HepG2 (cell line): ENCODE data around the gene SYCE1L. TPM values are rescaled to one million over a fixed set of nuclear protein-coding genes. Genes with fewer than 3 reads are reported as not detected.

ENCODE experiments used
- FLYWCH1 ChIP-seq: sonication (generic); formaldehyde crosslinking; IDR thresholded peaks from 2 replicates; pipeline ENCODE4 v1.8.1; 2023; ENCODE audit warnings: mild to moderate bottlenecking, missing genetic modification reagents
- FOXK2 ChIP-seq: fragments of 450-650 bp; IDR thresholded peaks from 2 replicates; pipeline ENCODE4 v1.6.1; 2016
- KAT2B ChIP-seq: fragments of 150-350 bp; IDR thresholded peaks from 2 replicates; pipeline ENCODE4 v1.6.1; 2014; ENCODE audit warnings: low read depth, low read length, borderline replicate concordance
- KAT8 ChIP-seq: IDR thresholded peaks from 2 replicates; pipeline ENCODE4 v1.6.1; 2016; ENCODE audit warnings: missing genetic modification reagents, missing compliant biosample characterization
- MXD4 ChIP-seq: IDR thresholded peaks from 2 replicates; pipeline ENCODE4 v1.6.1; 2016; ENCODE audit warnings: mild to moderate bottlenecking, missing biosample characterization, missing genetic modification reagents
- NFYB ChIP-seq: sonication (generic); formaldehyde crosslinking; IDR thresholded peaks from 2 replicates; pipeline ENCODE4 v1.4.0; 2020; ENCODE audit warnings: missing genetic modification reagents
- POGZ ChIP-seq: sonication (generic); formaldehyde crosslinking; IDR thresholded peaks from 2 replicates; pipeline ENCODE4 v1.4.0; 2020; ENCODE audit warnings: mild to moderate bottlenecking, missing genetic modification reagents
- SP5 ChIP-seq: IDR thresholded peaks from 2 replicates; pipeline ENCODE4 v1.6.1; 2016; ENCODE audit warnings: low read depth, borderline replicate concordance
- U2AF1 ChIP-seq: fragments of 200-400 bp; formaldehyde crosslinking; optimal IDR thresholded peaks from 2 replicates; pipeline ENCODE3; 2017; ENCODE audit warnings: mild to moderate bottlenecking, low read depth, low read length
- XBP1 ChIP-seq: sonication (generic); formaldehyde crosslinking; IDR thresholded peaks from 2 replicates; pipeline ENCODE4 v1.5.0; 2020; ENCODE audit warnings: missing genetic modification reagents
- ZMYM4 ChIP-seq: sonication (generic); formaldehyde crosslinking; IDR thresholded peaks from 2 replicates; pipeline ENCODE4 v1.8.1; 2023; ENCODE audit warnings: mild to moderate bottlenecking, missing genetic modification reagents
- ZNF263 ChIP-seq: sonication (generic); formaldehyde crosslinking; IDR thresholded peaks from 2 replicates; pipeline ENCODE4 v1.4.0; 2020; ENCODE audit warnings: missing genetic modification reagents
- ZNF292 ChIP-seq: sonication (generic); formaldehyde crosslinking; IDR thresholded peaks from 2 replicates; pipeline ENCODE4 v1.8.1; 2022; ENCODE audit warnings: mild to moderate bottlenecking, low read depth, missing genetic modification reagents, borderline replicate concordance
- ZNF33A ChIP-seq: sonication (generic); formaldehyde crosslinking; IDR thresholded peaks from 2 replicates; pipeline ENCODE4 v1.5.1; 2020; ENCODE audit warnings: missing genetic modification reagents, mild to moderate bottlenecking, moderate library complexity, borderline replicate concordance
- ZNF557 ChIP-seq: sonication (generic); formaldehyde crosslinking; IDR thresholded peaks from 2 replicates; pipeline ENCODE4 v1.4.0; 2020; ENCODE audit warnings: missing genetic modification reagents
- ZNF816 ChIP-seq: sonication (generic); formaldehyde crosslinking; IDR thresholded peaks from 2 replicates; pipeline ENCODE4 v1.8.0; 2022; ENCODE audit warnings: missing genetic modification reagents, mild to moderate bottlenecking, borderline replicate concordance
- polyA plus RNA-seq, 8 experiments: library from polyadenylated mRNA; depleted of rRNA in 3 of 8; stranded (reverse) in 7 of 8; unstranded in 1 of 8; fragments of >200 nt; fragmentation: Illumina TruSeq in 4 of 8; extraction: Trizol in 4 of 8; gene quantifications; 2 replicates each; pipeline versions ENCODE4 v1.2.1 to v1.2.3, GENCODE V29; 2011 to 2016; ENCODE audit warnings: low read depth in 4 of 8, missing spikeins in 1 of 8, mixed read lengths in 1 of 8; ENCODE audit not compliant: insufficient read depth in 1 of 8
- total RNA-seq, 5 experiments: library from RNA; depleted of rRNA; stranded (reverse); fragments of >200 nt; fragmentation: Illumina TruSeq; extraction: Trizol; gene quantifications; 2 replicates each; pipeline ENCODE4 v1.2.3, GENCODE V29; 2016; ENCODE audit warnings: low read depth in 1 of 5
- TF ChIP-seq, protein P1 (sequence below): sonication (generic); formaldehyde crosslinking; IDR thresholded peaks from 2 replicates; pipeline ENCODE4 v1.8.0; 2022; ENCODE audit warnings: mild to moderate bottlenecking, missing genetic modification reagents
- TF ChIP-seq, protein P2 (sequence below): sonication (generic); formaldehyde crosslinking; IDR thresholded peaks from 2 replicates; pipeline ENCODE4 v1.5.0; 2020; ENCODE audit warnings: missing genetic modification reagents
- TF ChIP-seq, protein P3 (sequence below): sonication (generic); formaldehyde crosslinking; IDR thresholded peaks from 2 replicates; pipeline ENCODE4 v1.5.1; 2020; ENCODE audit warnings: mild to moderate bottlenecking, moderate library complexity, missing genetic modification reagents
- TF ChIP-seq, protein P4 (sequence below): sonication (generic); formaldehyde crosslinking; IDR thresholded peaks from 2 replicates; pipeline ENCODE4 v1.8.0; 2022; ENCODE audit warnings: low read depth, missing genetic modification reagents
- TF ChIP-seq, protein P5 (sequence below): IDR thresholded peaks from 2 replicates; pipeline ENCODE4 v1.6.1; 2016; ENCODE audit warnings: mild to moderate bottlenecking, missing biosample characterization, missing genetic modification reagents
- TF ChIP-seq, protein P6 (sequence below): sonication (generic); formaldehyde crosslinking; IDR thresholded peaks from 2 replicates; pipeline ENCODE4 v1.9.0; 2022; ENCODE audit warnings: low read depth, missing genetic modification reagents

Gene SYCE1L
- total and polyA plus RNA-seq, 2 of the 13 experiments (the other 11 are each of a cell fraction or from before 2014, with no cell fraction given) = 0.22 TPM; not detected in 1

DNA sequence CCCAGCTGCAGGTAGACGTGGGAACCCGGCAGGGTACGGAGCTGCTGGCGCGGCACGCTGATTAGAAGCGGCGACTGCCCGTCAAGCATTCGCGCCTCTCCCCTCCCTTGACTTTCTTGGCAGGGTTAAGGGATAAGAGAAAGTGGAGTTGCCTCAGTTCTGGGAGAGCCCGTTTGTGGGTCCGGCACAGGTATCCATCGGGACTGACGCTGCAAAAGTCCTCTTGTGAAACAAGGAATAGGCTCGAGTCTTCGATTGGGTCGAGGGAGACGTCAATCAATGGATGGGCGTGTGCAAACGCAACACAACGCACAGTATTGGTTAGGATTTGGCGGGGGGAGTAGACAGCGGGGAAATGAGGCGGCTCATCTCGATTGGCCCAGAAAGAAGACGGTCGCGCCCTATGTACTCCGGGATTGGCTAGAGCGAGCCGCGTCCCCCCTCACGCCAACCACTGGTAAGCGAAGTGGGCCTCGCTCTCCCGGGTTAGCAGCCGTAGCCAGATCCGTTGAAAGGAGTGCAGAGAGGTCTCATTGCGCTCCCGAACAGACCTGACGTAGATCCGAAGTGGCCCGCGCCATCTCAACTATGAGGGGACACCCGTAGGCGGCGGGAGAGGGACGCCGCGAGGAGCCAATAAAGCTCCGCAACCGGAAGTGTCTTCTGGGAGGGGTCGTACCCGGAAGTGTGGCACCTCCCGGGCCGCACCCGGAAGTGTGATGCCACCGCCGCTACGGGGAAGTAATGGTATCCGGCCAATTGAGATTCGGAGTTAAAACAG is 8.5 kb upstream of the SYCE1L start, which contains the start of gene MON1B (continued):
- TF ChIP-seq, protein P1, sequence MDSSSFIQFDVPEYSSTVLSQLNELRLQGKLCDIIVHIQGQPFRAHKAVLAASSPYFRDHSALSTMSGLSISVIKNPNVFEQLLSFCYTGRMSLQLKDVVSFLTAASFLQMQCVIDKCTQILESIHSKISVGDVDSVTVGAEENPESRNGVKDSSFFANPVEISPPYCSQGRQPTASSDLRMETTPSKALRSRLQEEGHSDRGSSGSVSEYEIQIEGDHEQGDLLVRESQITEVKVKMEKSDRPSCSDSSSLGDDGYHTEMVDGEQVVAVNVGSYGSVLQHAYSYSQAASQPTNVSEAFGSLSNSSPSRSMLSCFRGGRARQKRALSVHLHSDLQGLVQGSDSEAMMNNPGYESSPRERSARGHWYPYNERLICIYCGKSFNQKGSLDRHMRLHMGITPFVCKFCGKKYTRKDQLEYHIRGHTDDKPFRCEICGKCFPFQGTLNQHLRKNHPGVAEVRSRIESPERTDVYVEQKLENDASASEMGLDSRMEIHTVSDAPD (CRISPR knock-in tag) = peak; percentile 24; the same call in 1 of the 2 replicates
- TF ChIP-seq ZNF263 (CRISPR knock-in tag) (no peak; the same call in 1 of the 2 replicates), FOXK2 (peak; percentile 75; the same call in 1 of the 2 replicates), ZNF292 (CRISPR knock-in tag) (no peak), KAT2B (peak; percentile 43; the same call in 1 of the 2 replicates), FLYWCH1 (CRISPR knock-in tag) (no peak), ZNF557 (CRISPR knock-in tag) (peak; percentile 64; the same call in 1 of the 2 replicates), NFYB (CRISPR knock-in tag) (peak; percentile 97), U2AF1 (peak; percentile 77), MXD4 (CRISPR knock-in tag) (peak; percentile 33; the same call in 1 of the 2 replicates), XBP1 (CRISPR knock-in tag) (no peak), POGZ (CRISPR knock-in tag) (peak; percentile 84), KAT8 (peak; percentile 98), ZNF33A (no peak), SP5 (CRISPR knock-in tag) (no peak), ZMYM4 (CRISPR knock-in tag) (peak; percentile 87), ZNF816 (CRISPR knock-in tag) (peak; percentile 79; the same call in 1 of the 2 replicates)
- TF ChIP-seq, protein P2, sequence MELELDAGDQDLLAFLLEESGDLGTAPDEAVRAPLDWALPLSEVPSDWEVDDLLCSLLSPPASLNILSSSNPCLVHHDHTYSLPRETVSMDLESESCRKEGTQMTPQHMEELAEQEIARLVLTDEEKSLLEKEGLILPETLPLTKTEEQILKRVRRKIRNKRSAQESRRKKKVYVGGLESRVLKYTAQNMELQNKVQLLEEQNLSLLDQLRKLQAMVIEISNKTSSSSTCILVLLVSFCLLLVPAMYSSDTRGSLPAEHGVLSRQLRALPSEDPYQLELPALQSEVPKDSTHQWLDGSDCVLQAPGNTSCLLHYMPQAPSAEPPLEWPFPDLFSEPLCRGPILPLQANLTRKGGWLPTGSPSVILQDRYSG (CRISPR knock-in tag) = peak; percentile 83; the same call in 1 of the 2 replicates
- TF ChIP-seq, protein P3, sequence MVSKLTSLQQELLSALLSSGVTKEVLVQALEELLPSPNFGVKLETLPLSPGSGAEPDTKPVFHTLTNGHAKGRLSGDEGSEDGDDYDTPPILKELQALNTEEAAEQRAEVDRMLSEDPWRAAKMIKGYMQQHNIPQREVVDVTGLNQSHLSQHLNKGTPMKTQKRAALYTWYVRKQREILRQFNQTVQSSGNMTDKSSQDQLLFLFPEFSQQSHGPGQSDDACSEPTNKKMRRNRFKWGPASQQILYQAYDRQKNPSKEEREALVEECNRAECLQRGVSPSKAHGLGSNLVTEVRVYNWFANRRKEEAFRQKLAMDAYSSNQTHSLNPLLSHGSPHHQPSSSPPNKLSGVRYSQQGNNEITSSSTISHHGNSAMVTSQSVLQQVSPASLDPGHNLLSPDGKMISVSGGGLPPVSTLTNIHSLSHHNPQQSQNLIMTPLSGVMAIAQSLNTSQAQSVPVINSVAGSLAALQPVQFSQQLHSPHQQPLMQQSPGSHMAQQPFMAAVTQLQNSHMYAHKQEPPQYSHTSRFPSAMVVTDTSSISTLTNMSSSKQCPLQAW (CRISPR knock-in tag) = peak; percentile 73
- TF ChIP-seq, protein P4, sequence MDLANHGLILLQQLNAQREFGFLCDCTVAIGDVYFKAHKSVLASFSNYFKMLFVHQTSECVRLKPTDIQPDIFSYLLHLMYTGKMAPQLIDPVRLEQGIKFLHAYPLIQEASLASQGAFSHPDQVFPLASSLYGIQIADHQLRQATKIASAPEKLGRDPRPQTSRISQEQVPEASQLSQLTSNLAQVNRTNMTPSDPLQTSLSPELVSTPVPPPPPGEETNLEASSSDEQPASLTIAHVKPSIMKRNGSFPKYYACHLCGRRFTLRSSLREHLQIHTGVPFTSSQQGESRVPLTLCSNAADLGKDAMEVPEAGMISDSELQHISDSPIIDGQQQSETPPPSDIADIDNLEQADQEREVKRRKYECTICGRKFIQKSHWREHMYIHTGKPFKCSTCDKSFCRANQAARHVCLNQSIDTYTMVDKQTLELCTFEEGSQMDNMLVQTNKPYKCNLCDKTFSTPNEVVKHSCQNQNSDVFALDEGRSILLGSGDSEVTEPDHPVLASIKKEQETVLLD (CRISPR knock-in tag) = peak; percentile 61; the same call in 1 of the 2 replicates
- TF ChIP-seq, protein P5, sequence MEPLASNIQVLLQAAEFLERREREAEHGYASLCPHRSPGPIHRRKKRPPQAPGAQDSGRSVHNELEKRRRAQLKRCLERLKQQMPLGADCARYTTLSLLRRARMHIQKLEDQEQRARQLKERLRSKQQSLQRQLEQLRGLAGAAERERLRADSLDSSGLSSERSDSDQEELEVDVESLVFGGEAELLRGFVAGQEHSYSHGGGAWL (CRISPR knock-in tag) = no peak
- TF ChIP-seq, protein P6, sequence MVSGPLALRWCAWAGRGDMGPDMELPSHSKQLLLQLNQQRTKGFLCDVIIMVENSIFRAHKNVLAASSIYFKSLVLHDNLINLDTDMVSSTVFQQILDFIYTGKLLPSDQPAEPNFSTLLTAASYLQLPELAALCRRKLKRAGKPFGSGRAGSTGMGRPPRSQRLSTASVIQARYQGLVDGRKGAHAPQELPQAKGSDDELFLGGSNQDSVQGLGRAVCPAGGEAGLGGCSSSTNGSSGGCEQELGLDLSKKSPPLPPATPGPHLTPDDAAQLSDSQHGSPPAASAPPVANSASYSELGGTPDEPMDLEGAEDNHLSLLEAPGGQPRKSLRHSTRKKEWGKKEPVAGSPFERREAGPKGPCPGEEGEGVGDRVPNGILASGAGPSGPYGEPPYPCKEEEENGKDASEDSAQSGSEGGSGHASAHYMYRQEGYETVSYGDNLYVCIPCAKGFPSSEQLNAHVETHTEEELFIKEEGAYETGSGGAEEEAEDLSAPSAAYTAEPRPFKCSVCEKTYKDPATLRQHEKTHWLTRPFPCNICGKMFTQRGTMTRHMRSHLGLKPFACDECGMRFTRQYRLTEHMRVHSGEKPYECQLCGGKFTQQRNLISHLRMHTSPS (CRISPR knock-in tag) = peak; percentile 16; the same call in 1 of the 2 replicates
